Panc1 (cell line): ENCODE measurements around the gene WIZ. TPM values are rescaled to one million over a fixed set of nuclear protein-coding genes. Genes with fewer than 3 reads are reported as not detected.

Experiments used
- ATAC-seq: fragments of 200-7000 bp; cut with Tn5 transposase; 2 replicates; pipeline ENCODE4 v1.9.1; 2020; ENCODE audit warnings: mild to moderate bottlenecking, moderate library complexity
- BruUV-seq: library from RNA; stranded (reverse); fragments of 400-500 nt; replicated peaks from 2 replicates; lab custom pipeline; 2021; lab: Mats Ljungman, UMichigan
- CTCF ChIA-PET: fragments of 300-600 bp; sonication (Branson Sonifier 250); formaldehyde crosslinking; loops from one replicate; lab custom pipeline; 2022; ENCODE audit warnings: antibody characterized with exemption; lab: Charles Lee
- POLR2A ChIA-PET: fragments of 300-600 bp; sonication (Branson Sonifier 250); formaldehyde crosslinking; loops from one replicate; lab custom pipeline; 2022; ENCODE audit warnings: antibody characterized with exemption; lab: Charles Lee
- DNase-seq: peaks from one replicate; pipeline ENCODE4 v3.0.0-alpha.2; 2010; ENCODE audit warnings: low read depth, low spot score
- H3K27ac ChIP-seq: 2 replicates; pipeline ENCODE4 v1.5.1; 2011; ENCODE audit warnings: mild to moderate bottlenecking, low read length, inconsistent platforms
- H3K27me3 ChIP-seq: fragments of 200-500 bp; sonication (Bioruptor generic); 2 replicates; pipeline ENCODE4 v1.6.0; 2014; ENCODE audit warnings: low read length, inconsistent platforms; ENCODE audit not compliant: control insufficient read depth, insufficient read depth
- H3K36me3 ChIP-seq: fragments of 200-500 bp; sonication (Bioruptor generic); 2 replicates; pipeline ENCODE4 v1.5.1; 2014; ENCODE audit warnings: inconsistent platforms, mild to moderate bottlenecking, low read length, moderate library complexity; ENCODE audit not compliant: control insufficient read depth, insufficient read depth
- H3K4me1 ChIP-seq: 2 replicates; pipeline ENCODE4 v1.5.1; 2011; ENCODE audit warnings: inconsistent platforms, mild to moderate bottlenecking, low read length, moderate library complexity; ENCODE audit not compliant: control insufficient read depth, insufficient read depth
- H3K4me3 ChIP-seq, 2 experiments: 2 replicates each; pipeline ENCODE4 v1.5.1; 2011 to 2012; ENCODE audit warnings: low read depth in 2 of 2, low read length in 2 of 2, mild to moderate bottlenecking in 2 of 2, inconsistent platforms in 1 of 2, moderate library complexity in 1 of 2
- H3K9me3 ChIP-seq: fragments of 200-500 bp; sonication (Bioruptor generic); 2 replicates; pipeline ENCODE4 v1.5.1; 2014; ENCODE audit warnings: low read depth, mild to moderate bottlenecking, inconsistent platforms, low read length, moderate library complexity; ENCODE audit not compliant: control insufficient read depth, insufficient read depth
- CTCF ChIP-seq: fragments of 450-650 bp; IDR thresholded peaks from 2 replicates; pipeline ENCODE4 v1.5.1; 2017; ENCODE audit warnings: mild to moderate bottlenecking
- POLR2AphosphoS5 ChIP-seq: IDR thresholded peaks from 2 replicates; pipeline ENCODE4 v1.6.1; 2012; ENCODE audit warnings: mild to moderate bottlenecking, low read depth, low read length, moderate library complexity
- SIN3A ChIP-seq: IDR thresholded peaks from 2 replicates; pipeline ENCODE4 v1.6.1; 2012; ENCODE audit warnings: low read depth, mild to moderate bottlenecking, low read length, moderate library complexity, borderline replicate concordance; ENCODE audit not compliant: insufficient read depth
- TCF7L2 ChIP-seq: IDR thresholded peaks from 2 replicates; pipeline ENCODE4 v1.6.1; 2011; ENCODE audit warnings: mild to moderate bottlenecking, low read depth, low read length, inconsistent platforms
- in situ Hi-C: cut with HindIII; loops from 2 replicates; pipeline ENCODE4 v1.10.0; 2016; ENCODE audit warnings: low sequenced_read_pairs, low pct_unique_long_range_greater_than_20kb
- intact Hi-C: fragments of 100-400 bp; cut with micrococcal nuclease; formaldehyde crosslinking; loops from one replicate; pipeline ENCODE4 v1.10.0; 2022; ENCODE audit not compliant: unreplicated experiment
- total RNA-seq: library from RNA; stranded (reverse); gene quantifications from one replicate; pipeline ENCODE4 v1.2.1, GENCODE V29; 2021; ENCODE audit not compliant: unreplicated experiment
- TF ChIP-seq, protein P1 (sequence below), 2 experiments: IDR thresholded peaks; 2 replicates each; pipeline ENCODE4 v1.6.1; 2011 to 2012; ENCODE audit warnings: low read depth in 2 of 2, control low read depth in 1 of 2, low read length in 1 of 2, mild to moderate bottlenecking in 1 of 2, moderate library complexity in 1 of 2; ENCODE audit not compliant: insufficient read depth in 1 of 2

Gene WIZ
- total RNA-seq, 1 experiment from 2014 or later = 41.9 TPM

DNA sequence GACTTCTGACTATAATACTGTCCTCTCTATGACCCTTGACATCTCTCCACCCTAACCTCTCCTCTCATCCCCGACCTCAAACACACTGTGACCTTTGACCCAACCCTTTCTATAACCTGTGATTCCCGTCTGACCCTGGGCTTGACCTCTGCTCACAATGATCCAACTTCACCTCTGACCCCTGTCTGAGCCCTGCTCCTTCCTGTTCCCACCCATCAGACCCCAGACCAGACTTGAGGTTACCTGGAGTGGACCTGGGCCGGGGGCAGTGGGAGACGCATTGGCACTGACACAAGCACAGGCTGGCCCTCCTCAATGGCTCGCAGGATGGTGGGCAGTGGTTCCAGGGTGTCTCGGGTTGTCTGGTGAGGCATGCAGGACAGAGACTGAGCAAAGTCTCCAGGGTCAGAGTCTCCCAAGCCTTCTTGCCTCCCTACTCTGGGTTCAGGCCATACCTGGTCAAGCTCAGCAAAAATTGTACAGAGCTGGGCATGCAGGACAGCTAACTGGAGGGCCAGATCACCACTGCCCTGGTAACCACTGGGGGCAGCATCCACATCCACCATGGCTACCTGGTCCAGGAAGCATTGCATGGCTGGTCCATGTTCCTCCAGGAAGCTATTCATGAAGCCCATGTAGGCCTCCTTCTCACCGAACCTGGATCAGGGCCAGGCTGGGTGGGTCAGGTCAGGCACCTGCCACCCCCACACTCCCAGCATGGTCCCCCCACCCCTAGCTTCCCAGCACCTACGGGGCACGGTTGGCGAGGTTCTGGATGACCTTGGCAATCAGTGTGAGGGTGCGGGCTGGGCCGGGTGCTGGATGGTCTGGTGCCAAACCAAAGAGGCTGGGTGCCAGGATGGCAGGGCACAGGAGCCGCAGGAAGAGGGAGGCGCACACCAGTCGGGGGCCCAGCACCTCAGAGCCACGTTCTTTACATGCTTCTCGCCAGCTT is 4.4 kb upstream of the WIZ start:
- intact Hi-C loops (no loop called here), in situ Hi-C loops (no loop called here)
- H3K9me3 ChIP-seq = no peaks in the 10 kb centered on the region
- H3K27me3 ChIP-seq = no peaks in the 10 kb centered on the region
- TF ChIP-seq TCF7L2 = no peak
- TF ChIP-seq POLR2AphosphoS5 = no peak
- TF ChIP-seq SIN3A = no peak
- TF ChIP-seq, protein P1, sequence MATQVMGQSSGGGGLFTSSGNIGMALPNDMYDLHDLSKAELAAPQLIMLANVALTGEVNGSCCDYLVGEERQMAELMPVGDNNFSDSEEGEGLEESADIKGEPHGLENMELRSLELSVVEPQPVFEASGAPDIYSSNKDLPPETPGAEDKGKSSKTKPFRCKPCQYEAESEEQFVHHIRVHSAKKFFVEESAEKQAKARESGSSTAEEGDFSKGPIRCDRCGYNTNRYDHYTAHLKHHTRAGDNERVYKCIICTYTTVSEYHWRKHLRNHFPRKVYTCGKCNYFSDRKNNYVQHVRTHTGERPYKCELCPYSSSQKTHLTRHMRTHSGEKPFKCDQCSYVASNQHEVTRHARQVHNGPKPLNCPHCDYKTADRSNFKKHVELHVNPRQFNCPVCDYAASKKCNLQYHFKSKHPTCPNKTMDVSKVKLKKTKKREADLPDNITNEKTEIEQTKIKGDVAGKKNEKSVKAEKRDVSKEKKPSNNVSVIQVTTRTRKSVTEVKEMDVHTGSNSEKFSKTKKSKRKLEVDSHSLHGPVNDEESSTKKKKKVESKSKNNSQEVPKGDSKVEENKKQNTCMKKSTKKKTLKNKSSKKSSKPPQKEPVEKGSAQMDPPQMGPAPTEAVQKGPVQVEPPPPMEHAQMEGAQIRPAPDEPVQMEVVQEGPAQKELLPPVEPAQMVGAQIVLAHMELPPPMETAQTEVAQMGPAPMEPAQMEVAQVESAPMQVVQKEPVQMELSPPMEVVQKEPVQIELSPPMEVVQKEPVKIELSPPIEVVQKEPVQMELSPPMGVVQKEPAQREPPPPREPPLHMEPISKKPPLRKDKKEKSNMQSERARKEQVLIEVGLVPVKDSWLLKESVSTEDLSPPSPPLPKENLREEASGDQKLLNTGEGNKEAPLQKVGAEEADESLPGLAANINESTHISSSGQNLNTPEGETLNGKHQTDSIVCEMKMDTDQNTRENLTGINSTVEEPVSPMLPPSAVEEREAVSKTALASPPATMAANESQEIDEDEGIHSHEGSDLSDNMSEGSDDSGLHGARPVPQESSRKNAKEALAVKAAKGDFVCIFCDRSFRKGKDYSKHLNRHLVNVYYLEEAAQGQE (IDR thresholded peaks at IDR 0.05; ENCODE audit: insufficient read depth in 1 of 2, low read depth in 2 of 2, low read length in 1 of 2) = no peak
- ChIA-PET CTCF (interaction anchor here (0.5 to 0.7 kb wide), 3 partner anchors 9 to 292 kb away, joined by 4 read pairs; no protein-coding TSS in a partner anchor), POLR2A (interaction anchor here (0.6 kb wide), 2 partner anchors 16 to 328 kb away, joined by 3 read pairs; no protein-coding TSS in a partner anchor)
- DNase-seq (no peak), ATAC-seq (no peak)
- no peak overlapping the region for H3K4me3 ChIP-seq
- no peaks in the 10 kb centered on the region for H3K4me1 ChIP-seq
- BruUV-seq = no TSS peak
- H3K36me3 ChIP-seq = no peaks in the 10 kb centered on the region
- no peak overlapping the region for H3K27ac ChIP-seq

DNA sequence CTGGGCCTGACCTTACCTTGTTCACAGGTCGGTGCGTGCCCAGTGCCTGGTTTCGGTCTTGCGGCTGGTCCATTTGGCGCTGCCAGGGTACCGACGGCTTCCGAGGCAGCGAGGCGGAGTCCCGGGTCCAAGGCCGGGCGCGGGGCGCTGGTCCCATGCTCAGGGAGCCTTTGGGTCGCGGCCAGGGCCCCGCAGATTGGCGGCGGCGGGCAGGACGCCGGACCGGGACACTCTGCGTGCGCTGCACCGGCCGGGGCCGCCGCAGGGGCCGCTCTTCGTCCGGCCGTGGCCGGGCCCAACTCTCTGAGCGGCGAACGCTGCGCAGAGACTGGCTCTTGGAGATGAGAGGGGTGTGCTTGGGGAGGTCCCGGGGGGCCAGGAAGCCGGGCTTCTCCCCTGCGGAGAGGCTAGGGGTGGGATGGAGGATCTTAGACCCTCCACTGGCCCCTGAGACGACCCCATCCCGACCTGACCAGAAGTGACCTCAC is 3.4 kb upstream of the WIZ start:
- ChIA-PET CTCF (interaction anchor here (0.6 to 0.7 kb wide), 4 partner anchors 98 to 291 kb away, joined by 3 to 4 read pairs (median 4); no protein-coding TSS in a partner anchor), POLR2A (interaction anchor here (0.6 kb wide), 2 partner anchors 15 to 327 kb away, joined by 3 read pairs; no protein-coding TSS in a partner anchor)
- H3K9me3 ChIP-seq = no peaks in the 10 kb centered on the region
- no peak for DNase-seq
- no TSS peak for BruUV-seq
- ATAC-seq = no peak
- no peak overlapping the region for H3K27ac ChIP-seq
- no peaks in the 10 kb centered on the region for H3K36me3 ChIP-seq
- TF ChIP-seq CTCF (no peak), SIN3A (no peak), POLR2AphosphoS5 (no peak), TCF7L2 (no peak)
- TF ChIP-seq, protein P1 (IDR thresholded peaks at IDR 0.05; ENCODE audit: insufficient read depth in 1 of 2, low read depth in 2 of 2, low read length in 1 of 2) = no peak
- no peaks in the 10 kb centered on the region for H3K27me3 ChIP-seq
- no peaks in the 10 kb centered on the region; the same call in 1 of the 2 replicates for H3K4me1 ChIP-seq
- intact Hi-C loops (no loop called here), in situ Hi-C loops (no loop called here)
- H3K4me3 ChIP-seq = no peak overlapping the region; a peak in 1 of 4 replicates
